T47D (cell line): ENCODE data around the gene IL2RG.

Experiments used
- DNase-seq, 2 experiments: peaks; one replicate each; pipeline versions ENCODE4 v3.0.0 to v3.0.0-alpha.2; 2011 to 2012; ENCODE audit warnings: low read depth in 1 of 2, low spot score in 1 of 2
- JUND ChIP-seq: IDR thresholded peaks from 2 replicates; pipeline ENCODE4 v1.6.1; 2012; ENCODE audit warnings: low read depth
- in situ Hi-C: cut with HindIII; loops from 2 replicates; pipeline ENCODE4 v1.10.0; 2016; ENCODE audit warnings: low sequenced_read_pairs, low pct_unique_long_range_greater_than_20kb

The IL2RG gene

GRCh38 chrX:71082822-71083221 is 28.6 kb downstream of the IL2RG start:
- in situ Hi-C loops: no loop called here
- DNase-seq: no peak
- no peak for TF ChIP-seq JUND

GRCh38 chrX:71082124-71082647 is 29.2 kb downstream of the IL2RG start:
- no peak for TF ChIP-seq JUND
- no peak for DNase-seq
- in situ Hi-C loops: no loop called here

- TF ChIP-seq JUND: no peak
- in situ Hi-C loops: no loop called here
- DNase-seq: no peak
Observed at GRCh38 chrX:71081330-71082123, 29.9 kb downstream of the IL2RG start.

GRCh38 chrX:71070531-71070930 is 40.8 kb downstream of the IL2RG start:
- no peak for DNase-seq
- no peak for TF ChIP-seq JUND
- in situ Hi-C loops: no loop called here

DNA sequence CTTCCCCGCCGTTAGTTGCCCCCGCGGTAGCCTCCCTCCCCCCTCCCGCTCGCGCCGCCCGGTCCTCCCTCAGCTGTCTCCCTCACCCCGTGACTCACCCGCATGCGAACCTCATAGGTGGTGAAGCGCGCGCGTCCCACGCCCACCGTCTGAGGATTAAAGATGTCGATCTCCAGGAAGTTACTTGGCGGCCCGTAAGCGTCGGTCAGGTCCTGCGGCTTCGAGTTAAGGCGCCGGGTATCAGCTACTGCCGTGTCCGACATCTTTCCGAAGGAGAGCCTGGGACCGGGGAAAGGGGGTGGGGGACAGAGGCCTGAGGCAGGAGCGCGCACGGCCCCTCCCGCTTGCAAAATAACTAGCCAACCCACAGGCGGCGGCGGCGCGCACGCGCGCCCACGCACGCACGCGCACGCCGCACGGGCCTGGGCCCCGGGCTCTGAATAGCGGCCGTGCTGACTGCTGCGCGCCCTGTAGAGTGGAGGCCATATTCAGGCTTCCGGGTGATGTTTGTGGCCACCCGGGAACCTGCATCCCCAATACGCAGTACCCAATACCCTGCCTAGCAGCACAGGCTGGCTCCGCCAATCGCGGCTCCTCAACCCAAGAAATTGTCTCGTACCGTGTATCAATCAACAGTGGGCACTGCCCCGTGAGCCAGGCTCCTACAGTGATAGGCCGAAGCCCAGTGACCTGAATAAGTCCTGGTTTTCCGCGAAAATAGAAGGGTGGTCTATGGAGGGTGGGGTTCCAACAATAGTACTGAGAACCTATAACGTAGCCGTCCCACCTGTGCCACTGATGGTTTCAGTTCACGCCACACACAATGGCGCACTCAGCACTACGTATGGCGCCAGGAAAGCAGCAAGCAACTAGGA is 43.1 kb downstream of the IL2RG start, which contains the start of gene SNX12:
TSS of gene SNX12 (minus strand) at position 291 of the 875 bp plus-strand sequence. CDS start at position 263, 28 bp downstream.
- in situ Hi-C loops: no loop called here
- peak; percentile 76 to 92 for DNase-seq
- TF ChIP-seq JUND: no peak

DNA sequence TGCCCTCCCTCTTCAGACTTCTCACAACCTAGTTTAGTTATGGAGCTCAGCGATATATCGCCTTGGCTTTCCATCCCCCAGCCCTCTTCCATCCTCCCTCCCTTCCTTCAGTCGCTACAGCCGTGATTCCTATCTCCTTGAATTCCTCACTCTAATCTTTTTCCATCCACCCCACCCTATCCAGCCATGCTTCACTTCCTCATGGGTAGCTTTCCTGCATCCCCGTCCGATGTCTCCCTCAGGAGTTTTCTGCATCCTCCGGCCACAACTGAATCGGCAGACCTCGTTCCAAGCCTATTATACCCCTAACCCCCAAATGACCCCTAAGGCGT is 43.7 kb downstream of the IL2RG start:
- no peak for TF ChIP-seq JUND
- DNase-seq: no peak
- in situ Hi-C loops: no loop called here

GRCh38 chrX:71067089-71067488 is 44.3 kb downstream of the IL2RG start:
- TF ChIP-seq JUND: no peak
- in situ Hi-C loops: no loop called here
- no peak for DNase-seq

DNA sequence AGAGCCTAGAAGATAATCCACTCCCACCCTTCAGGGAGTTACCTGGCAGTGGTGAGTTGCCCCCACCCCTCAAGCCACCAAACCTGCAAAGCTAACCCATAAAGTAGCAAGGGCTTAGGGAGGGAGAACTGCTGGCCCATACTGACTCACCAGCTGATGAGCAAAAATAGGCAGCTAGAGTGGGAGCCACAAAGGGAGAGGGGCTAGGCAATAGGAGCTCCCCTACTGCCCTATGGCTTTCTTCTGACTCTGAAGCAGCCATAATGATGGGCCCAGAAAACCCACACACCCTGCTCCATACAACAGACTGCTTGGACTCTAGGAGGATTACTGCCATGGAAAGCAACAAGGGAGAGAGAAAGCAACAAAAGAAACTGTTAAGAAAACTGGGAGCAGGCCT is 51.2 kb downstream of the IL2RG start:
- TF ChIP-seq JUND: no peak
- in situ Hi-C loops: no loop called here
- DNase-seq: no peak

DNA sequence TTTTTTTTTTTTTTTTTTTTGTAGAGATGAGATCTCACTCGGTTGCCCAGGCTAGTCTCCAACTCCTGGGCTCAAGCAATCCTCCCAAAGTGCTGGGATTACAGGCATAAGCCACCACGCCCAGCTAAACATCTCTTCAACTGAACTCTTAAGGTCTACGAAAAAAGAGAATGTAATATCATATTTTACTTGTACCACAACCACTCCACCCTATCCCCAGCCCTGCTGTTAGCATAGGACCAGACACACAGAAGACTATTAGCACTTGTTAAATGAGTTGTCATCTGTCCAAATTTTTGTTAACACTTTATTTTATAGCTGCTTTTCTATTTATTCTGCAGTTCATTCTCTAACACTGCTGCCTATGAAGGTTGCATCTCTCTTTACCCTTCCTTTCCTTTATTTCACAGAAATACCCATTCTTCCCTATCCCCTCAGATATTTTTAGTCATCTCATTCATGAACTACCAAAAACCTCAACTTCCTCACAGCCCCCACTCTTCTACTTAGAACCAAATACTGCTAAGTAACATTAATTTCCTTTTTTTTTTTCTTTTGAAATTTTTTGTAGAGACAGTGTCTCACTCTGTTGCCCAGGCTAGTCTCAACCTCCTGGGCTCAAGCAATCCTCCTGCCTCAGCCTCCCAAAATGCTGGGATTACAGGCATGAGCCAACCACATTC is 53.4 kb downstream of the IL2RG start:
- TF ChIP-seq JUND: no peak
- in situ Hi-C loops: no loop called here
- DNase-seq: no peak
